GM12874 (cell line): ENCODE results near the gene CERS1.

Source experiments
- CTCF ChIP-seq: IDR thresholded peaks from 2 replicates; pipeline ENCODE4 v1.5.1; 2011; ENCODE audit warnings: low read depth, mild to moderate bottlenecking, control low read depth, low read length, moderate library complexity; ENCODE audit not compliant: insufficient read depth

The CERS1 gene

GRCh38 chr19:18924684-18925213 is 28.8 kb upstream of the CERS1 start:
- TF ChIP-seq CTCF: no peak

- TF ChIP-seq CTCF: no peak
Measured at GRCh38 chr19:18922228-18922985, 26.4 kb upstream of the CERS1 start.

- TF ChIP-seq CTCF: no peak
Measured at GRCh38 chr19:18921593-18921992, 25.6 kb upstream of the CERS1 start.

GRCh38 chr19:18920400-18920799 is 24.4 kb upstream of the CERS1 start:
- TF ChIP-seq CTCF: no peak

GRCh38 chr19:18919900-18920214 is 23.9 kb upstream of the CERS1 start:
- TF ChIP-seq CTCF: no peak

GRCh38 chr19:18919086-18919899 is 23.3 kb upstream of the CERS1 start, which contains the start of the genes COPE and DDX49:
TSS of gene COPE (minus strand) at chr19:18919387. CDS start at chr19:18919348, 39 bp downstream.
TSS of gene DDX49 (plus strand) at chr19:18919715. CDS start at chr19:18919742, 27 bp downstream.
- TF ChIP-seq CTCF: no peak

GRCh38 chr19:18915639-18916038 is 19.7 kb upstream of the CERS1 start:
- no peak; the same call in 1 of the 2 replicates for TF ChIP-seq CTCF
